Subcutaneous adipose tissue (tissue), 4 donors: ENCODE measurements around the gene PRB4. TPM values are rescaled to one million over a fixed set of nuclear protein-coding genes. Genes with fewer than 3 reads are reported as not detected.

Experiments used
- total RNA-seq, 4 donors: library from RNA; depleted of rRNA; stranded (reverse); fragments of >200 nt; gene quantifications; one replicate each; pipeline ENCODE4 v1.1.0, GENCODE V29; 2016
- TF ChIP-seq, protein P1 (sequence below): fragments of 450-650 bp; IDR thresholded peaks from one replicate; pipeline ENCODE4 v1.5.1; 2016; ENCODE audit warnings: low read depth, mild to moderate bottlenecking, control low read depth, antibody characterized with exemption, moderate library complexity

PRB4 gene
- total RNA-seq: not detected

DNA sequence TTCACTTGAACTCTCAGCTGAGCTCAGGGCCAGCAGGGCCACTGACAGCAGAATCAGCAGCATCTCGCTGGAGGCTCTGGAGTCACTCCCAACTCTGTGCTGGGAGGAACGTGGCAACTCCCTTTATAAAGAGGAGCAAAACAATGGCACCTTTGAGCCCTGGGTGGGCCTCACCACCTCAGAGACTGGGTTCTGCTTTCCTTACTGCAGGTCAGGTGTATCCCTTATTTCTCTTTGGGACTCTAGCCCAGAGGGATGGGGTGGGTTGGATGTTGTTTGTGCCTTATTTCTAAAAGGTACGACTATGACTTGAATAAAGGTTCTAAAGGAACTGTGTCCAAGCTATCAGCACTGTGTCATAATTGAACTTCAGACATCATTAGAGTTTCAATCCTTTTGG lies at the start of gene PRB4:
Gene PRB4, minus strand, starts transcription at position 101 of the 400 bp plus-strand sequence. Its CDS starts 38 bp downstream, at position 63.
- TF ChIP-seq, protein P1, sequence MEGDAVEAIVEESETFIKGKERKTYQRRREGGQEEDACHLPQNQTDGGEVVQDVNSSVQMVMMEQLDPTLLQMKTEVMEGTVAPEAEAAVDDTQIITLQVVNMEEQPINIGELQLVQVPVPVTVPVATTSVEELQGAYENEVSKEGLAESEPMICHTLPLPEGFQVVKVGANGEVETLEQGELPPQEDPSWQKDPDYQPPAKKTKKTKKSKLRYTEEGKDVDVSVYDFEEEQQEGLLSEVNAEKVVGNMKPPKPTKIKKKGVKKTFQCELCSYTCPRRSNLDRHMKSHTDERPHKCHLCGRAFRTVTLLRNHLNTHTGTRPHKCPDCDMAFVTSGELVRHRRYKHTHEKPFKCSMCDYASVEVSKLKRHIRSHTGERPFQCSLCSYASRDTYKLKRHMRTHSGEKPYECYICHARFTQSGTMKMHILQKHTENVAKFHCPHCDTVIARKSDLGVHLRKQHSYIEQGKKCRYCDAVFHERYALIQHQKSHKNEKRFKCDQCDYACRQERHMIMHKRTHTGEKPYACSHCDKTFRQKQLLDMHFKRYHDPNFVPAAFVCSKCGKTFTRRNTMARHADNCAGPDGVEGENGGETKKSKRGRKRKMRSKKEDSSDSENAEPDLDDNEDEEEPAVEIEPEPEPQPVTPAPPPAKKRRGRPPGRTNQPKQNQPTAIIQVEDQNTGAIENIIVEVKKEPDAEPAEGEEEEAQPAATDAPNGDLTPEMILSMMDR: no peak

DNA sequence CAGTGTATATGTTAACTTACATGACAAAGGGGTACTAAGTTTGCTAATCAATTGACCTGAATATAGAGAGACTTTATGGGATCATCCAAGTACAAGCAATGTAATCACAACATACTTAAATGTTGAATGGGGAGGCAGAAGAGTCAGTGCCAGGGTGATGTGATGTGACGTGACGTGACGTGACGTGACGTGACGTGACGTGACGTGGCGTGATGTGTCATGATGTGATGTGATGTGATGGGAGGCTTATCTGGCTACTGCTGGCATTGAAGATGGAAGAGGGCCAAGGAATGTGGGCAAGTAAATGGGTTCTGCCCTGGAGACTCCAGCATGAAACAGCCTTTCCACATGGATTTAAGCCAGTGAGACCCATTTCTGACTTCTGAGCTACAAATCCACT lies 38.2 kb upstream of the PRB4 start:
- TF ChIP-seq, protein P1: no peak

- TF ChIP-seq, protein P1: no peak
Measured at GRCh38 chr12:11347810-11348209, 37.6 kb upstream of the PRB4 start.

GRCh38 chr12:11344500-11344899 lies 34.3 kb upstream of the PRB4 start:
- TF ChIP-seq, protein P1: no peak

- TF ChIP-seq, protein P1: no peak
Measured at GRCh38 chr12:11324426-11324825, 14.2 kb upstream of the PRB4 start.

GRCh38 chr12:11321980-11322379 lies 11.7 kb upstream of the PRB4 start:
- TF ChIP-seq, protein P1: no peak

DNA sequence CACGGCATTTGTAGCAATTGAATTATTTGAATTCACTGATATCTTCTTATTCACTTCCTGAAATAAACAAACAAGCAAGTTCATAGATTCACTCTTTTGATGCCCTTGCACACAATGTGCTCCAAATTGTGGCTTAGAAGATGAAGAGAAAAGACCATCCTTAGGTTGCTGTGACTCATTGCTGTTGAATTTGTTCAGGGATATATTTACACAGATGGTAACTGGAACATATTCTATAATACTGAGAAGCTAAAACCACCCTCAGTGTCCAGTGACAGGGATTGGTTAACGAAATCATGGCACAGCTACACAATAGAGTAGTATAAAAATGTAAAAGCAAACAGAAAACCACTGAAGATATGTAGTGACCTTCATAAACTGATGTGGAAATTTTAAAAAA lies 3.1 kb downstream of the PRB4 start:
- TF ChIP-seq, protein P1: no peak
